Measurements from ENCODE around the gene PCDHB3. TPM values are rescaled to one million over a fixed set of nuclear protein-coding genes. Genes with fewer than 3 reads are reported as not detected.

PCDHB3 gene
- total RNA-seq = 0.57 and 0.65 TPM in 2 replicates

GRCh38 chr5:141100243-141100805 lies at the start of gene PCDHB3:
Gene PCDHB3 (plus strand): TSS chr5:141100473. CDS start chr5:141100650, 177 bp downstream.

GRCh38 chr5:141050622-141051520 lies 49.4 kb upstream of the PCDHB3 start, which contains the start of gene PCDHB1:
Gene PCDHB1 (plus strand): TSS chr5:141051374. CDS start chr5:141051471, 97 bp downstream.

GRCh38 chr5:141094481-141095262 lies 5.6 kb upstream of the PCDHB3 start, which contains the start of gene PCDHB2:
Gene PCDHB2 (plus strand): TSS chr5:141094615. CDS start chr5:141094791, 176 bp downstream.

GRCh38 chr5:141121563-141121962 lies 21.3 kb downstream of the PCDHB3 start, which contains the start of gene PCDHB4:
Gene PCDHB4 (plus strand): TSS chr5:141121818. CDS start chr5:141121999, 181 bp downstream.

GRCh38 chr5:141135030-141135717 lies 34.9 kb downstream of the PCDHB3 start, which contains the start of gene PCDHB5:
Gene PCDHB5 (plus strand): TSS chr5:141135206. CDS start chr5:141135435, 229 bp downstream.

GRCh38 chr5:141149812-141150211 lies 49.5 kb downstream of the PCDHB3 start, which contains the start of gene PCDHB6:
Gene PCDHB6 (plus strand): TSS chr5:141150057. CDS start chr5:141150258, 201 bp downstream.

Other genes starting within 250 kb of the PCDHB3 start
- under 0.01 and 0.19 TPM in 2 replicates for gene PCDHA10, start 244.6 kb upstream of the PCDHB3 start, total RNA-seq
- under 0.01 and 0.10 TPM in 2 replicates for gene PCDHA11, start 231.5 kb upstream of the PCDHB3 start, total RNA-seq
- under 0.01 TPM in 1 of 2 replicates, not detected in the other for gene PCDHA12, start 225.2 kb upstream of the PCDHB3 start, total RNA-seq
- gene PCDHA13, start 218.3 kb upstream of the PCDHB3 start, total RNA-seq = not detected in 2 replicates
- gene PCDHAC1, start 174.2 kb upstream of the PCDHB3 start, total RNA-seq = 0.10 and 0.33 TPM in 2 replicates
- gene PCDHAC2, start 134.0 kb upstream of the PCDHB3 start, total RNA-seq = 0.33 and 1.9 TPM in 2 replicates
- not detected in 2 replicates for gene PCDHB1, start 49.1 kb upstream of the PCDHB3 start, total RNA-seq
- 1.6 and 2.0 TPM in 2 replicates for gene PCDHB2, start 5.9 kb upstream of the PCDHB3 start, total RNA-seq
- 0.19 and 0.33 TPM in 2 replicates for gene PCDHB4, start 21.3 kb downstream of the PCDHB3 start, total RNA-seq
- 0.98 and 1.3 TPM in 2 replicates for gene PCDHB5, start 34.7 kb downstream of the PCDHB3 start, total RNA-seq
- under 0.01 and 0.19 TPM in 2 replicates for gene PCDHB6, start 49.6 kb downstream of the PCDHB3 start, total RNA-seq
- gene PCDHB7, start 72.2 kb downstream of the PCDHB3 start, total RNA-seq = 0.57 and 0.98 TPM in 2 replicates
- gene PCDHB8, start 77.3 kb downstream of the PCDHB3 start, total RNA-seq = 0.29 and 1.3 TPM in 2 replicates
- gene PCDHB16, start 81.9 kb downstream of the PCDHB3 start, total RNA-seq = 0.65 and 0.86 TPM in 2 replicates
- gene PCDHB9, start 86.7 kb downstream of the PCDHB3 start, total RNA-seq = 0.38 and 0.65 TPM in 2 replicates
- 1.1 and 1.3 TPM in 2 replicates for gene PCDHB10, start 91.9 kb downstream of the PCDHB3 start, total RNA-seq
- gene PCDHB11, start 99.2 kb downstream of the PCDHB3 start, total RNA-seq = 0.57 and 0.65 TPM in 2 replicates
- gene PCDHB12, start 108.2 kb downstream of the PCDHB3 start, total RNA-seq = 0.76 and 0.98 TPM in 2 replicates
- gene PCDHB13, start 113.4 kb downstream of the PCDHB3 start, total RNA-seq = 1.3 and 2.6 TPM in 2 replicates
- 0.98 and 1.2 TPM in 2 replicates for gene PCDHB14, start 122.9 kb downstream of the PCDHB3 start, total RNA-seq
- 0.98 and 1.1 TPM in 2 replicates for gene PCDHB15, start 144.9 kb downstream of the PCDHB3 start, total RNA-seq
- 0.48 TPM in 1 of 2 replicates, not detected in the other for gene SLC25A2, start 203.6 kb downstream of the PCDHB3 start, total RNA-seq
- 46.4 and 51.5 TPM in 2 replicates for gene TAF7, start 220.3 kb downstream of the PCDHB3 start, total RNA-seq
- gene PCDHGA1, start 230.0 kb downstream of the PCDHB3 start, total RNA-seq = 0.65 and 0.67 TPM in 2 replicates
- gene PCDHGA2, start 238.3 kb downstream of the PCDHB3 start, total RNA-seq = 1.6 and 2.9 TPM in 2 replicates
- 0.86 and 1.3 TPM in 2 replicates for gene PCDHGA3, start 243.4 kb downstream of the PCDHB3 start, total RNA-seq
- 0.96 and 2.3 TPM in 2 replicates for gene PCDHGB1, start 249.6 kb downstream of the PCDHB3 start, total RNA-seq

Data from vein endothelial cell (primary cell).